ENCODE data around the gene GPRASP1. TPM values are rescaled to one million over a fixed set of nuclear protein-coding genes. Genes with fewer than 3 reads are reported as not detected.

The GPRASP1 gene
- polyA plus RNA-seq, 1 donor from 2014 or later, result 34.3 TPM

DNA sequence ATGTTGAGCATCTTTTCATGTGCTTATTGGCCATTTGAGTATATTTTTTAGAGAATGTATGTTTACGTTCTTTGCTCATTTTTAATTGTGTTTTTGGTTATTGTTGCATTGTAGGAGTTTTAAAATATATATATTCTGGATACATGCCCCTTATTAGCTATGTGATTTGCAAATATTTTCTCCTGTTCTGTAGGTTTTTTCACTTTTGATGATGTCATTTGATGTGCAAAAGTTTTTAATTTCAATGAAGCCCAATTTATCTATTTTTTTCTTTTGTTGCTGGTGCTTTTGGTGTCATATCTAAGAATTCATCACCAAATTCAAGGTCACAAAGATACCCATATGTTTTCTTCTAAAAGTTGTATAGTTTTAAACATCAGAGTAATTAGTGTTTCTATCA lies 45.2 kb upstream of the GPRASP1 start:
- H2AFZ ChIP-seq (ENCODE audit: low read depth, low read length), result no peak overlapping the region
- H3K27ac ChIP-seq (ENCODE audit: low read length), result no peak overlapping the region

DNA sequence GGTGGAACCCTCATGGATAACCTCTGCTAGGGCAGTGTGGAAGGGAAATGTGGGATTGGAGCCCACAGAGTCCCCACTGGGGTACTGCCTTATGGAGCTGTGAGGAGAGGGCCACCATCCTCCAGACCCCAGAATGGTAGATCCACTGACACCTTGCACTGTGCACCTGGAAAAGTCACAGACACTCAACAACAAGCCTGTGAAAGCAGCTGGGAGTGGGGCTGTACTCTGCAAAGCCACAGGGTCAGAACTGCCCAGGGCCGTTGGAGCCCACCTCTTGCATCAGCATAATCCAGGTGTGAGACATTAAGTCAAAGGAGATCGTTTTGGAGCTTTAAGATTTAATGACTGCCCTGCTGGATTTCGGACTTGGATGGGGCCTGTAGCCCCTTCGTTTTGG lies 40.4 kb upstream of the GPRASP1 start:
- Histone ChIP-seq H3K79me2 (replicated peaks; ENCODE audit: insufficient read depth, low read length) (peaks cover 38% of the 10 kb centered on the region), H3K27me3 (ENCODE audit: insufficient read depth, low read depth, low read length) (no peaks in the 10 kb centered on the region), H3K9me2 (ENCODE audit: insufficient read depth, low read length) (no peaks in the 10 kb centered on the region)
- TF ChIP-seq REST (IDR thresholded peaks at IDR 0.05; ENCODE audit: borderline replicate concordance) (no peak), TAF1 (IDR thresholded peaks at IDR 0.05; ENCODE audit: low read depth) (no peak), EZH2 (IDR thresholded peaks at IDR 0.05; ENCODE audit: borderline replicate concordance, insufficient read depth, low read length, poor library complexity, severe bottlenecking) (no peak), SMC3 (conservative IDR thresholded peaks at IDR 0.05; ENCODE audit: poor library complexity) (no peak), POLR2AphosphoS5 (IDR thresholded peaks at IDR 0.05) (no peak), CTCF (IDR thresholded peaks at IDR 0.05; ENCODE audit: poor library complexity, severe bottlenecking) (no peak), RAD21 (conservative IDR thresholded peaks at IDR 0.05) (no peak)

More for the DNA sequence above, 45.2 kb upstream of the GPRASP1 start:
- Histone ChIP-seq H3K27me3 (ENCODE audit: insufficient read depth, low read depth, low read length) (no peaks in the 10 kb centered on the region), H3K9ac (ENCODE audit: low read length) (no peak overlapping the region), H3K4me3 (ENCODE audit: low read length) (no peak overlapping the region), H3K4me2 (ENCODE audit: low read length) (no peak overlapping the region), H4K20me1 (ENCODE audit: insufficient read depth) (no peaks in the 10 kb centered on the region), H3K9me3 (ENCODE audit: low read length) (no peaks in the 10 kb centered on the region), H3F3A (ENCODE audit: insufficient read depth, low read length, poor library complexity, severe bottlenecking) (no peaks in the 10 kb centered on the region), H3K9me2 (ENCODE audit: insufficient read depth, low read length) (no peaks in the 10 kb centered on the region), H3K79me2 (replicated peaks; ENCODE audit: insufficient read depth, low read length) (peaks cover 42% of the 10 kb centered on the region), H3K36me3 (ENCODE audit: insufficient read depth, low read length) (no peaks in the 10 kb centered on the region)
- no peak for TF ChIP-seq REST (IDR thresholded peaks at IDR 0.05; ENCODE audit: borderline replicate concordance)
- no peak for TF ChIP-seq POLR2AphosphoS5 (IDR thresholded peaks at IDR 0.05)
- TF ChIP-seq CTCF (IDR thresholded peaks at IDR 0.05; ENCODE audit: poor library complexity, severe bottlenecking), result no peak
- no peak for TF ChIP-seq RAD21 (conservative IDR thresholded peaks at IDR 0.05)
- no peak for TF ChIP-seq SMC3 (conservative IDR thresholded peaks at IDR 0.05; ENCODE audit: poor library complexity)
- no peak for TF ChIP-seq EZH2 (IDR thresholded peaks at IDR 0.05; ENCODE audit: borderline replicate concordance, insufficient read depth, low read length, poor library complexity, severe bottlenecking)
- no peak for TF ChIP-seq TAF1 (IDR thresholded peaks at IDR 0.05; ENCODE audit: low read depth)
- no peak for TF ChIP-seq MXI1 (conservative IDR thresholded peaks at IDR 0.05; ENCODE audit: poor library complexity, severe bottlenecking)
- TF ChIP-seq EP300 (conservative IDR thresholded peaks at IDR 0.05; ENCODE audit: poor library complexity, severe bottlenecking), result no peak

More for the DNA sequence above, 40.4 kb upstream of the GPRASP1 start:
- Histone ChIP-seq H4K20me1 (ENCODE audit: insufficient read depth) (no peaks in the 10 kb centered on the region), H3K27ac (ENCODE audit: low read length) (no peak overlapping the region), H2AFZ (ENCODE audit: low read depth, low read length) (no peak overlapping the region), H3K9me3 (ENCODE audit: low read length) (no peaks in the 10 kb centered on the region), H3K36me3 (ENCODE audit: insufficient read depth, low read length) (no peaks in the 10 kb centered on the region), H3K4me3 (ENCODE audit: low read length) (no peak overlapping the region), H3F3A (ENCODE audit: insufficient read depth, low read length, poor library complexity, severe bottlenecking) (no peaks in the 10 kb centered on the region), H3K9ac (ENCODE audit: low read length) (no peak overlapping the region), H3K4me2 (ENCODE audit: low read length) (no peak overlapping the region)

Measured in neural cell (in vitro differentiated cells).